IgD-negative memory B cell (primary cell): ENCODE data around the gene ENTPD2. TPM values are rescaled to one million over a fixed set of nuclear protein-coding genes. Genes with fewer than 3 reads are reported as not detected.

Source experiments
- H3K27ac Mint-ChIP-seq, 3 donors: one replicate each; pipeline ENCODE4 v1.8.0; 2020 to 2022; ENCODE audit warnings: mild to moderate bottlenecking in 3 of 3, mixed read lengths in 3 of 3, moderate library complexity in 1 of 3
- H3K27me3 Mint-ChIP-seq: one replicate; pipeline ENCODE4 v1.8.0; 2021; ENCODE audit warnings: mixed read lengths
- H3K36me3 Mint-ChIP-seq: one replicate; pipeline ENCODE4 v1.8.0; 2020; ENCODE audit warnings: mild to moderate bottlenecking, mixed read lengths
- H3K4me1 Mint-ChIP-seq, 3 donors: one replicate each; pipeline ENCODE4 v1.8.0; 2020 to 2022; ENCODE audit warnings: mixed read lengths in 3 of 3, mild to moderate bottlenecking in 1 of 3
- H3K4me3 Mint-ChIP-seq, 4 donors: one replicate each; pipeline ENCODE4 v1.8.0; 2020 to 2022; ENCODE audit warnings: mild to moderate bottlenecking in 4 of 4, mixed read lengths in 4 of 4, moderate library complexity in 3 of 4
- H3K9me3 Mint-ChIP-seq, 3 donors: one replicate each; pipeline ENCODE4 v1.8.0; 2020 to 2021; ENCODE audit warnings: mixed read lengths in 3 of 3, mild to moderate bottlenecking in 1 of 3
- polyA plus RNA-seq: library from polyadenylated mRNA; unstranded; fragments of 300-500 nt; fragmentation: Illumina TruSeq; gene quantifications from one replicate; pipeline ENCODE4 v1.2.3, GENCODE V29; 2021

ENTPD2 gene
- polyA plus RNA-seq, 1 donor from 2014 or later, result not detected

DNA sequence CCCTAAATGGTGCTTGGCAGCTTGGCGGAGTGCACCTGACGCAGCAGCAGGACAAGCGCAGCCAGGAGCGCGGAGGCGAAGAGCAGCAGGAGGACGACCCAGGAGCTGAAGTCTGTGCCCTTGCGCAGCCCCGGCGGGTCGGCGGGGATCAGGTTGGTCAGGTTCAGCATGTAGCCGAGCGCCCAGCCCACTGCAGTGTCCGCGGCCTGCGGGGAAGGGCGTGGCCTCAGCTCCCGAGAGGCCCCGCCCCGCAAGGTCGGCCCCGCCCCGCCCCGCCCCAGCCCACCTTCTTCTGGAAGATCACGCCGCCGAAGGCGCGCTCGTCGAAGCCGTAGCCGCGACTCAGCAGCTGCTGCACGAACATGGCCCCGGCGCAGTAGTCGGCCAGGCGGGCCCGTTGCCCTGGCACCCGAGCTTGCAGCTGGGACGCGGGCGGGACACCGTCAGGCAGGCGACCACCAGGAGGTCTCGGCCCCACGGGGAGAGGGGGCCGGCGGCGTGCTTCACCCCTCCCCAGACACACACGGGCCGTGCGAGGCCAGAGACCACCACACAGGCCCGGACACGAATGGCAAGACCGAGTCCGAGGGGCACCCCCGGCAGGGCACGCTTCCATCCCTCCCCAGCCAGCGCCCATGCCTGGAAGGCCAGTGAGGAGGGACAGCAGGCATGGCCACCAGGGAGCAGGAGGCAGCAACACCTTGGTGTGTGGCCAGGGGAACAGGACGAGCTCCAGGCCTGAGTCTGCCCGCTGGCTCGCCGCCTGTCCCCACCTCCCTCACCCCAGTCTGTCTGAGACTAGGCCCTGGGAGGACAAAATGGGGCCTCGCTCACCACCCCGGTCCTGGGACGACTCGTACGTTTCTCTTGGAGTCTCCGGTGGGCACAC lies 5.0 kb downstream of the ENTPD2 start:
- no peak overlapping the region for H3K4me3 Mint-ChIP-seq
- H3K27ac Mint-ChIP-seq, result no peak overlapping the region
- no peaks in the 10 kb centered on the region for H3K36me3 Mint-ChIP-seq
- H3K9me3 Mint-ChIP-seq, result no peaks in the 10 kb centered on the region
- peaks cover 30% of the 10 kb centered on the region for H3K27me3 Mint-ChIP-seq
- H3K4me1 Mint-ChIP-seq, result peaks cover 4 to 8% (median 7%) of the 10 kb centered on the region in 3 donors

DNA sequence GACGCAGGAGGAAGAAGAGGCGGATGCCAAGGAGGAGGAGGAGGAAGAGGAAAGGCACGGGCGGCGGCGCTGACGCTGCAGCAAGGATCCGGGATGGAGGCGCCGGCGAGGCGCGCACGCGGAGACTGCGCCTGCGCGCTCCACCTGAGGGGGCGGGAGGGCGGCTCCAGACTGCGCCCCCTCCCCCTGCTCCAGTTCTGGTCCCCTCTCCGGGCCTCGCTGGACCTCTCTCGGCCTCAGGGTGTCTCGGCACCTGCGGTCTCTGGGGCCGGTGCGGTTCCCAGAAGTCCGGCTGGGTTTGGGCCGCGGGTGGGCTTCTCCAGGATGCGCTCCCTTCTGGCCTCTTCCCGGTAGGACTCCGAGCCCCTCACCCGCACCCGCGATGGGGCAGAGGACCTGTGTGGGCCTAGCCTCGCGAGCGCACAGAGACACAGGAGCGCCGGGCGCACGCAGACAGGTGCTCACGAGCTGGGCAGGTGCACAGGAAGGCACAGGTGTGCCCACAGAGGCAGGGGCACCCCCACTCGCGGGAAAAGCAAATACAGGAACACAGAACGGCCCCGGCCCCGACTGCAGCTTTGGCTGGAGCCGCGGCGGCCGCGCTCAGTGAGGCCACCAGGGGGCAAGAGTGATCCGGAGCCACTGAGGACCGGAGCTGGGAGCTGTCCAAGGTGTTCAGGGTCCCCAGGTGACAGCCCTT lies 7.6 kb downstream of the ENTPD2 start, which contains the start of gene NPDC1:
TSS of gene NPDC1 (minus strand) at position 90 of the 700 bp plus-strand sequence. CDS start 188 bp downstream, outside the sequence.
- Mint-ChIP-seq H3K4me1 (peaks cover 4 to 8% (median 7%) of the 10 kb centered on the region in 3 donors), H3K27ac (peak within 1 kb of the TSS in 2 of 3 donors; percentile 83 to 86), H3K27me3 (peaks cover 31% of the 10 kb centered on the region), H3K4me3 (peak within 1 kb of the TSS; percentile 47 to 75 (median 60)), H3K36me3 (no peaks in the 10 kb centered on the region), H3K9me3 (no peaks in the 10 kb centered on the region)

DNA sequence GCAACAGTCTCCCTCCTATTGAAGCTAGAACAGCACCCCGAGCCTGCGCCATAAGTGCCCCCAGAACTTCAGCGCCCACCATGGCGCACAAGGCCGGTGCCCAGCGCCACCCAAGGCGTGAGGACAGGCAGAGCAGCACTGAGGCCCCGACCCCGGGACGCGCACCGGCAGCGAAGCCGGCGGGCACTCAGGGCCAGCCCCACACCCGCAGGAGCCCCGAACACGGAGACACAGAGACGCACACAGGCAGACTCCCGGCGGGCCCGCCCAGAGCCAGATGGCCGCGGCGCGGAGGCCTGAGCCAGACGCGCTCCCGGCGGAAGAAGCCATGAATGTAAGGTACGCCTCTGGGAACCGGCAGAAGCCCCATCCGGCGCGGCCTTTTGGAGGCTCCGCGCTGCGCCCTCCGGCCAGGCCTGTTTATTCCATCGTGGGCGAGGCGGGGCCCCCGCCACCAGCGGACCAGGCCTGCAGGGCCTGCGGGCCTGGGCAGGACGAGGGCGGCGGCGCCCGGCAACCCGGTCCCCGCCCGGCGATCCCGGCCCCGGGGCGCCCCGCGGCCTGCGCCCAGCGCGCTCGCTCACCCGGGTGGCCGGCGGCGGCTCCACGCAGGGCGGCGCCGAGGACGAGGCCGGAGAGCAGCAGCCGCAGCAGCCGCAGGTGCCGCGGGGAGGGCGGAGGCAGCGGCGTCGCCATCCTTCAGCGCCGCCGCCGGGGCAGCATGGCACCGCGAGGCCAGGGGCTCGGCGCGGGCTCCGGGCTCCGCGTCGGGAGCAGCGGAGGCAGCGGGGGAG lies 8.4 kb downstream of the ENTPD2 start:
- Mint-ChIP-seq H3K36me3 (no peaks in the 10 kb centered on the region), H3K4me3 (peak overlapping the region in 3 of 4 donors; percentile 47 to 75 (median 50)), H3K27me3 (peaks cover 31% of the 10 kb centered on the region), H3K27ac (peak overlapping the region in 1 of 3 donors; percentile 29), H3K4me1 (peaks cover 4 to 8% (median 7%) of the 10 kb centered on the region in 3 donors), H3K9me3 (no peaks in the 10 kb centered on the region)

DNA sequence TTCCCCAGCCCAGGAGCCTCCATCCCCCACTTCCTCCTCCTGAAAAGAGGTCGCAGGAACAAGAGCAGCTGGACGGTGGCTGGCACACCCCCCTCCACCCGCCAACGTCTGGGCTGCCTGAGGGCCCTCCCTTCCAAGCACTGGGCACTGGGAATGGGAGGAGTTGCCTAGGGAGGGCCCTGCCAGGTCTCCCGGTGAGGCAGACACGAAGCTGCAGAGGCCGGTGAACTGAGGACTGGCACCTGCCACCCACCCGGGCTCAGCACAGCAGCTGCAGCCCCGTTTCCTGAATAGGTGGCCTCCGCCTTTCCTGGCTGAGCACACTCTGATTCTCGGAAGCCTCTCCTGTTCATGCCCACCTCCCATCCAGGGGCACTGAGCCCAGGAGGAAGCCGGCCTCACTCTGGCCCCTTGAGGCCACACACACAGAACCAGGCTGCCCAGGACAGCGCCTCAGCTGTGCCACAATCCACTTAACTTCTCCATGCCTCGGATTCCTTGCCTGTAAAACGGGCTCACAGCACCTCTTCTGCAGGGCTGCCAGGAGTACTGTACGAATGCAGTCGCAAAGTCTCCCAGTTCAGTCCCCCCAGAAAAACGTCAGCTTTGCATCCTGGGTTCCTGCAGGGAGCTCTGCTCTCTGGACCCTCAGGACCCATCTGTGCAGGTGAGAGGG lies 9.2 kb downstream of the ENTPD2 start:
- H3K27ac Mint-ChIP-seq, result peak overlapping the region in 2 of 3 donors; percentile 29 to 47
- H3K9me3 Mint-ChIP-seq, result no peaks in the 10 kb centered on the region
- H3K4me1 Mint-ChIP-seq, result peaks cover 4 to 8% (median 7%) of the 10 kb centered on the region in 3 donors
- H3K4me3 Mint-ChIP-seq, result peak overlapping the region in 3 of 4 donors; percentile 50 to 75 (median 63)
- H3K36me3 Mint-ChIP-seq, result no peaks in the 10 kb centered on the region
- H3K27me3 Mint-ChIP-seq, result peaks cover 28% of the 10 kb centered on the region

DNA sequence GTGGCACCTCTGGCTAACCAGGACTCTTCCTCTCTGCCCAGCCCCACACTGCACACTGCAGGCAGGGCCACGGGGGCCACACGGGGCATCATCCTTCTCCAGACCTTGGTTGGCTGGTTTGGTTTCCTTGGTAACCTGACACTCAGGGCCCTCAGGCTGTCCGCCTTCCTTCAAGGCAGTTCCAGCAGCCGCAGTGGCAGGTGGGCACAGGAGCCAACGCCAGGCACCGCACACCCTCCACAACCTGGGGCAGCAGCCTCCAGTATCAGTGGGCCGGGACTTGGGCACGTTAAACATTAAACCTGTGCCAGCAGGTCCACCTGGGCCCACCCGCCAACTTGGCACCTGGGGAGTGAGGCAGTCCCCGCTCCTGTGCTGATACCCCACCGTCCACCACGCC lies 9.8 kb downstream of the ENTPD2 start:
- peaks cover 4 to 8% (median 7%) of the 10 kb centered on the region in 3 donors for H3K4me1 Mint-ChIP-seq
- H3K27me3 Mint-ChIP-seq, result peaks cover 24% of the 10 kb centered on the region
- no peak overlapping the region for H3K27ac Mint-ChIP-seq
- H3K4me3 Mint-ChIP-seq, result no peak overlapping the region
- no peaks in the 10 kb centered on the region for H3K9me3 Mint-ChIP-seq
- H3K36me3 Mint-ChIP-seq, result no peaks in the 10 kb centered on the region

DNA sequence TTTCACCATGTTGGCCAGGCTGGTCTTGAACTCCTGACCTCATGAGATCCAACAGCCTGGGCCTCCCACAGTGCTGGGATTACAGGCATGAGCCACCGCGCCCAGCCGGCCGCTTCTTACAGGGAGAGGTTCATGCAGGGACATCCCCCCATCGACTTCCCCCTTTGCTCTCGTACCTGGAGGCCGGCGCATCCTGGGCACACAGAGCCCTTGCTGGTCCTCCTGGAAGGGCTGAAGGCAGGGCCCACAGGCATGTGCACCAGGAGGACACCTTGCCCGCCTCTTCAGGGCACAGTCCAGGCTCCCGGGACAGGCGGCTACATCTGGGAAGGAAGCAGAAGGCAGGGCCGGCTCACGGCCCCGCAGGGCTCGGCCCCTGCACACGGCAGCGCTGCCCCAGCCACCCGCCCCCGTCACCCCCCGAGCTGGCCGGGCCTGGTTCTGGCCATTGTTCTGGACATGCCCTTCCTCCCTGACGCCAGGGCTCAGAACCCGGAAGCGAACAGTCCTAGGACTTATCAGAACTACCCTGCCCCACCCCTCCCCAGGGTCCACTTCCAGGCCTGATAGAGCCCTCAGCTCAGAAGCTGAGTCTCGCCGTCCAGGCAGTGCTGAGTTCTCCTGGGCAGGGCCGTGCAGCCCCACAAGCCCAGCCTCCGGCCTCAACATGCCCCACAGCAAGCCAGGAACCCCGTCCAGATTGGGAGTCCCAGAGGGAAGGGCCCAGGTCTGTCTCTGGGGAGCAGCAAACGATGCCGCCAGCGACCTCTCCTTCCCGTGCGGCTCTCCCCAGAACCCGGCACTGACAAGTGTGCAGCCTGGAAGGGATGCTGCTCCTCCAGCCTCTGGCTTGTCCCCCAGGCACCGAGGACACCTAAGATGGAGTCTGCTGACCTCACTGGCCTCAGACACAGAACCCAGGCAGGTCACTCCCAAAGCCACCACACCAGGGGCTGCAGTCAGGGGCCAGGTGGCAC lies 10.8 kb downstream of the ENTPD2 start:
- H3K36me3 Mint-ChIP-seq, result no peaks in the 10 kb centered on the region
- H3K9me3 Mint-ChIP-seq, result no peaks in the 10 kb centered on the region
- peaks cover 24% of the 10 kb centered on the region for H3K27me3 Mint-ChIP-seq
- H3K27ac Mint-ChIP-seq, result no peak overlapping the region
- no peak overlapping the region for H3K4me3 Mint-ChIP-seq
- H3K4me1 Mint-ChIP-seq, result peaks cover 4 to 8% (median 7%) of the 10 kb centered on the region in 3 donors

DNA sequence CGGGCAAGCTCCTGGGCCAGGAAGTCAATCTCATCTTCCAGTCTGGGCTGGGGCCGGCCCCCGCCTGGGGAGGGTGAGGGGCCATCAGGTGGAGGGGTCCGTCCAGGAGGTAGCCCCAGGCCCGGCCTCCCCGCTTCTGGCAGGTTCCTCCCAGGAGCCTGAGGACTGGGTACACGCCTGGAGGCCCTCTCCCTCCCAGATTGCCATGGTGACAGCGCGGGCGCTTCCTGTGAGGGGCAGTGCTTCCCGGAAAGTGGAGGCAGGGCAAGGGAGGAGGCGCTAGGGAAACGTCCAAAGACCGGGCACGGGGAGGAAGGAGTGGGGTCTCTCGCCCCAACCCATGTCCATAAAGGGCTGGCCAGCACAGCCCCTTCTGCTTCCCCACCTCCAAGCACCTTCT lies 12.7 kb downstream of the ENTPD2 start:
- Mint-ChIP-seq H3K36me3 (no peaks in the 10 kb centered on the region), H3K27ac (no peak overlapping the region), H3K27me3 (peaks cover 17% of the 10 kb centered on the region), H3K9me3 (no peaks in the 10 kb centered on the region), H3K4me3 (no peak overlapping the region), H3K4me1 (peaks cover 0 to 4% (median 4%) of the 10 kb centered on the region in 3 donors)

DNA sequence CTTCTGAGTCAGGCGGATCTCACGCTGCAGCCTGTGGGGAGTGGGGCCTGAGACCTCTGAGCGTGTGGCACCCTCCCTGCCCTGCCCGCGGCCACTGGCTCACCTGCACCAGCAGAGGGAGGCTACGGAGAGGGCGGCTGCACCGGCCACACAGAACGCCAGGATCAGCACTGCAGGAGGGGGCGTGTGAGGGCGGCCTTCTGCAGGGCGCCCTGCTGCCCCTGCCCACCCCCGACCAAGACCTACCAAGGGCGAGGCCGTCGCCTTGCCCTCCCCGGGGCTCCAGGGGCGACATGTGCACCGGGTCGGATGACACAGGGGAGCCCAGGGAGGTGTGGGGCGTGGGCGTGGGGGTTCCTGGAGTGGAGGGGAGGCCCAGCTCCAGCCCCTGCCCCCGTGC lies 13.3 kb downstream of the ENTPD2 start:
- H3K9me3 Mint-ChIP-seq, result no peaks in the 10 kb centered on the region
- peaks cover 17% of the 10 kb centered on the region for H3K27me3 Mint-ChIP-seq
- no peaks in the 10 kb centered on the region for H3K36me3 Mint-ChIP-seq
- H3K4me1 Mint-ChIP-seq, result peaks cover 0 to 4% (median 4%) of the 10 kb centered on the region in 3 donors
- H3K4me3 Mint-ChIP-seq, result no peak overlapping the region
- no peak overlapping the region for H3K27ac Mint-ChIP-seq

DNA sequence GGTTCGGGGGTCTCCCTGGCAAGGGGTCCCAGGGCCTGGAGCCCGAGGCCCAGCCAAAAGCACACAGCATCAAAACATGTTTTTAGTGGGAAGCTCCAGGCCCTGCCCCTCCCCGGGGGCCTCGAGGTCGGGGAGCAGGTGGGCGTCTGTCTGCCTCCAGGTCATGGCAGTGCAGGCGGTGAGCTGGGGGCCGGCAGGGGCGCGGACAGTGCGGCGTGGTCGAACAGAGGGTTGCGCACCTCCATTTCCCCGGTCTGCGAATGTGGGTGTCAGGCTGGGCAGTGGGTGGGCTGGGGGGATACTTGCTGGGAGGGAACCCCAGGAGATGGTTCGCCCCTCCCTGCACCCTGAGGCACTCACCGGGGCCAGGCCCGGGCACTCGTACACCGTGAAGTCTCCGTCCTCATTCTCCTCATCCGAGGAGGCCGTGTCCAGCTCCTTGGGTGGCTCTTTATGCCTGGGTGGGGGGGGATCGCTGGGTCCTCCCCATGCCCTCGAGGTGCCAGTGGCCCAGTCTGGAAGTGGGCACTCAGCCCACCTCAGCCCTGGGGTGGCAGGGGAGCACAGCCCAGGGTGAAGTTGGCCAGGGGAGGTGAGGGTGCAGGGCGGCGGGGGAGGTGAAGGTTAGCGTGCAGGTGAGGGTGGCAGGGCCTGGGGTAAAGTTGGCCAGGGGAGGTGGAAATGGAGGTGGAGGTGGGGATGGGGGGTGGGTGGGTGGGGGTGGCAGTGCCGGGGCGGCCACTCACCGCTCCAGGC lies 14.1 kb downstream of the ENTPD2 start:
- H3K36me3 Mint-ChIP-seq, result no peaks in the 10 kb centered on the region
- no peak overlapping the region for H3K4me3 Mint-ChIP-seq
- peaks cover 3 to 6% (median 5%) of the 10 kb centered on the region in 3 donors for H3K4me1 Mint-ChIP-seq
- H3K27ac Mint-ChIP-seq, result no peak overlapping the region
- H3K27me3 Mint-ChIP-seq, result peaks cover 12% of the 10 kb centered on the region
- no peaks in the 10 kb centered on the region for H3K9me3 Mint-ChIP-seq

DNA sequence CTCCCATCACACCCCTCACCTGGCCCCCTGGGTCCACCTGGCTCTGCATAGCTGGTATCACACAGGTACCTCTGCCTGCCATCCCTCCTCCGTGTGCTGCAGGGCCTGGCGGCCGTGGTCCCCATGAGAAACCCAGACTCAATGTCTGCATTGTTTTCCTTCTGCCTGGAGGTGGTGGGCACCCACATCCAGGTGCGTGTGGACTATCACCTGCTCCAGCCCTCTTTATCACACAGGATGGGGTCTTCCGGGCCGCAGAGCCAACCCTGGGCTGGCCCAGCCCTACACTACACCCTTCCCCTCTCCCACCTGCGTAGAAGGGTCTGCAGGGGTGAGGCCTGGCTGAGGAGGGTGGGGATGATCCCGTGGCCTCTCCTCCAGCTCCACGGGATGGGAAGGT lies 14.9 kb downstream of the ENTPD2 start:
- no peaks in the 10 kb centered on the region for H3K9me3 Mint-ChIP-seq
- H3K27ac Mint-ChIP-seq, result no peak overlapping the region
- H3K27me3 Mint-ChIP-seq, result peaks cover 6% of the 10 kb centered on the region
- no peaks in the 10 kb centered on the region for H3K36me3 Mint-ChIP-seq
- H3K4me3 Mint-ChIP-seq, result no peak overlapping the region
- H3K4me1 Mint-ChIP-seq, result peaks cover 6 to 9% (median 9%) of the 10 kb centered on the region in 3 donors

DNA sequence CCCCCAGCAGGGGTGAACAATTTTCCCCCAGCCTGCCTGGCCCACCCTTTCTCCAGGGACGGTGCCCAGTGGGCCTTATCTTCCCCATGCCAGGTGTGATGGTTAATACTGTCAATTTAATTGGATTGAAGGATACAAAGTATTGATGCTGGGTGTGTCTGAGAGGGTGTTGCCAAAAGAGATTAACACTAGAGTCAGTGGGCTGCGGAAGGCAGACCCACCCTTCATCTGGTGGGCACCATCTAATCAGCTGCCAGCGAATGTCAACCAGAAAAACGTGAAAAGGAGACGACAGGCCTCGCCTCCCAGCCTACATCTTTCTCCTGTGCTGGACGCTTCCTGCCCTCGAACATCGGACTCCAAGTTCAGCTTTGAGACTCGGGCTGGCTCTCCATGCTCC lies 16.4 kb downstream of the ENTPD2 start:
- no peaks in the 10 kb centered on the region for H3K36me3 Mint-ChIP-seq
- H3K27me3 Mint-ChIP-seq, result no peaks in the 10 kb centered on the region
- H3K4me1 Mint-ChIP-seq, result peaks cover 12 to 17% (median 14%) of the 10 kb centered on the region in 3 donors
- no peak overlapping the region for H3K4me3 Mint-ChIP-seq
- no peaks in the 10 kb centered on the region for H3K9me3 Mint-ChIP-seq
- H3K27ac Mint-ChIP-seq, result no peak overlapping the region

DNA sequence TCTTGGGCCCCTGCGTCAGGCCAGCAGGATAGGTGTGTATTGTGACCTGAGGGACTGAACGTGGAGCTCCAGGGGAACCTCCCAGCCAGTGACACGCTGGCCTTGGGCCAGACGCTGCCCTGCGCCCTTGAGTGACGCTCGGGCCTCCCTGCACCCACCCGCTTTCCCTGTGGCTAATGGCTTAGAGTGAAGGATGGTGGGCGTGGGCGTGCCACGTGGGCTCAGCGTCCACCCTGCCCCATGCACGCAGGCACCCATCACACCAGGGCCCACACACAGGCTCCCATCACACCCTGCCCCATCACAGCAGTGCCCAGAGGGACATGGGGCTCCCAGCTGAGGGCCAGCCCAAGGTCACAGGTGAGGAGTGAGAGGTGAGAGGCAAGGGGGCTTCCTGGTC lies 16.8 kb downstream of the ENTPD2 start:
- Mint-ChIP-seq H3K4me1 (peaks cover 14 to 19% (median 14%) of the 10 kb centered on the region in 3 donors), H3K9me3 (no peaks in the 10 kb centered on the region), H3K4me3 (no peak overlapping the region), H3K36me3 (no peaks in the 10 kb centered on the region), H3K27me3 (no peaks in the 10 kb centered on the region), H3K27ac (no peak overlapping the region)

DNA sequence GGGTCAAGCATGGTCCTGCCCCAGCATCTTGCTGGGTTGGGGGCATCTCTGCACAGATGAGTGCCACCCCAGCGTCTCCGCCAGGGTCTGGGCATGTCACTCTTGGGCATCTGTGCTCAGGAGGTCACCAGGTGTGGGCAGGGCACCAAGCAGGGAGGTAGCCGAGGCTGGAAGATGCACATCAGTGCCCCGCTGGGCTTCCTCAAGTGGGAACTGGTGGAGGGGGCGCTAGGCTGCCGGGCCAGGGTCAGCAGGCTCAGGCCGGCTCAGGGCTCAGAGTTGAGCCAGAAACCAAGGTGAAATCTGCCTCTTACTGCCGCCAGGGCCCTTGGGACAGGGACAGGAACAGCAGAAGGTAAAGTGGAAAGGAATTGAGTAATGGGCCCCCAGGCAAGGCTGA lies 17.9 kb downstream of the ENTPD2 start:
- Mint-ChIP-seq H3K9me3 (no peaks in the 10 kb centered on the region), H3K36me3 (no peaks in the 10 kb centered on the region), H3K27ac (no peak overlapping the region), H3K27me3 (no peaks in the 10 kb centered on the region), H3K4me1 (peaks cover 14 to 22% (median 14%) of the 10 kb centered on the region in 3 donors), H3K4me3 (no peak overlapping the region)
